Measurements from ENCODE around the gene PLA2G12B.
"Not testable (repeated sequence)": the region's sequence is repeated elsewhere in the genome, so short reads cannot be mapped to it uniquely, and the experiment has no call there.

Gene PLA2G12B

GRCh38 chr10:72932259-72933015, 22.2 kb downstream of the PLA2G12B start:
- DNase-seq: no peak

GRCh38 chr10:72930276-72930675, 24.3 kb downstream of the PLA2G12B start:
- no peak for DNase-seq

- DNase-seq: no peak
Measured at GRCh38 chr10:72928798-72929197, 25.8 kb downstream of the PLA2G12B start.

GRCh38 chr10:72927485-72927884, 27.1 kb downstream of the PLA2G12B start:
- DNase-seq: no peak

GRCh38 chr10:72925951-72926465, 28.6 kb downstream of the PLA2G12B start:
- no peak for DNase-seq

- DNase-seq: no peak
Measured at GRCh38 chr10:72924351-72924750, 30.3 kb downstream of the PLA2G12B start.

GRCh38 chr10:72921147-72921683, 33.4 kb downstream of the PLA2G12B start:
- DNase-seq: not testable (repeated sequence)

GRCh38 chr10:72918352-72918751, 36.3 kb downstream of the PLA2G12B start:
- no peak for DNase-seq

- not testable (repeated sequence) for DNase-seq
Measured at GRCh38 chr10:72917803-72918332, 36.7 kb downstream of the PLA2G12B start.

- DNase-seq: not testable (repeated sequence)
Measured at GRCh38 chr10:72917201-72917600, 37.4 kb downstream of the PLA2G12B start.

- no peak for DNase-seq
Measured at GRCh38 chr10:72913287-72913686, 41.3 kb downstream of the PLA2G12B start.

GRCh38 chr10:72912736-72913135, 41.9 kb downstream of the PLA2G12B start:
- no peak for DNase-seq

GRCh38 chr10:72911758-72912157, 42.8 kb downstream of the PLA2G12B start:
- no peak for DNase-seq

- DNase-seq: no peak
Measured at GRCh38 chr10:72910705-72911104, 43.9 kb downstream of the PLA2G12B start.

- no peak for DNase-seq
Measured at GRCh38 chr10:72906446-72906845, 48.2 kb downstream of the PLA2G12B start.

- no peak for DNase-seq
Measured at GRCh38 chr10:72904806-72905205, 49.8 kb downstream of the PLA2G12B start.

- DNase-seq: not testable (repeated sequence)
Measured at GRCh38 chr10:72903941-72904446, 50.6 kb downstream of the PLA2G12B start.

GRCh38 chr10:72899545-72899944, 55.1 kb downstream of the PLA2G12B start:
- DNase-seq: no peak

GRCh38 chr10:72898616-72899015, 56.0 kb downstream of the PLA2G12B start:
- no peak for DNase-seq

GRCh38 chr10:72895236-72895850, 59.3 kb downstream of the PLA2G12B start:
- DNase-seq: no peak

- no peak for DNase-seq
Measured at GRCh38 chr10:72893136-72893798, 61.3 kb downstream of the PLA2G12B start, which contains the start of gene OIT3. TSS of gene OIT3 (plus strand) at chr10:72893739. CDS start at chr10:72893799, 60 bp downstream.

GRCh38 chr10:72890086-72890485, 64.5 kb downstream of the PLA2G12B start:
- DNase-seq: no peak

- no peak for DNase-seq
Measured at GRCh38 chr10:72889391-72889831, 65.2 kb downstream of the PLA2G12B start.
